Measurements from ENCODE around the gene RAD51D. TPM values are rescaled to one million over a fixed set of nuclear protein-coding genes. Genes with fewer than 3 reads are reported as not detected.

RAD51D gene
- total and polyA plus RNA-seq, 2 donors (not counting 3 experiments of a cell fraction or from before 2014, with no cell fraction given) = 15.5 to 27.9 TPM

DNA sequence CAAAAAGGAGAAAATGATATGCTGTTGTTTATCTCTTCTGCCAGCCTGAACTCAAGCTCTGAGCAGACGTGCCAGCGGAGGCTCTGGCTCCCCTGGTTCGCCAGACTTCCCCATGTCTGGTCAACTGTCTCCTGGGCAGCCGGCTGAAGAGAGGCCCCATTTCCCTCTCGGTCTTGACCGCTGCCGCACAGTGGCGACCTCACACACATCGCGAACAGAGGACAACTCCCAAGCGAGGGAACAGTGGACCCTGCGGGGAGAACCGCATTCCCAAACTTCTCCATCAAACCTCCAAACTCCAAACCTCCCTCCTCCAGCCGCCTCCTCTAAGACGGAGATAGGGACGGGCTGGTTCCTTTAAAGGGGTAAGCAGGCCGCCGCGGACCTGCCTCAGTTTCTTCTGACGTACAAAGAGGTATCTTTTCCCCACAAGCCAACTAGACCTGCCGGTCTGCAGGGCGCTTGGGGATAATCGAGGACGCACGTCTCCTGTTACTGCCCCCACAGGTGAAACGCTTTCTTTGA is 31.2 kb downstream of the RAD51D start:
- Histone ChIP-seq H3K9ac (replicated peaks; ENCODE audit: extremely low read depth, insufficient read depth, low read length) (peak overlapping the region; percentile 78), H3K9me1 (replicated peaks; ENCODE audit: control insufficient read depth, extremely low read depth, insufficient read depth, low read length) (no peaks in the 10 kb centered on the region), H3K27me3 (ENCODE audit: control insufficient read depth in 2 of 2, insufficient read depth in 2 of 2, low read length in 2 of 2) (no peaks in the 10 kb centered on the region), H3K27ac (ENCODE audit: insufficient read depth, low read depth, low read length) (peak overlapping the region; percentile 69), H4K20me1 (replicated peaks; ENCODE audit: control insufficient read depth, extremely low read depth, insufficient read depth, low read length) (no peaks in the 10 kb centered on the region), H3K4me1 (ENCODE audit: control insufficient read depth, extremely low read depth, insufficient read depth, low read length) (peaks cover 22% of the 10 kb centered on the region), H2AFZ (ENCODE audit: low read depth, low read length) (peak overlapping the region; percentile 65), H3K9me3 (replicated peaks; ENCODE audit: control insufficient read depth, insufficient read depth, low read length) (no peaks in the 10 kb centered on the region), H3K79me2 (ENCODE audit: control insufficient read depth, insufficient read depth, low read length) (peaks cover 40% of the 10 kb centered on the region), H3K36me3 (ENCODE audit: control insufficient read depth in 2 of 2, extremely low read depth in 1 of 2, insufficient read depth in 2 of 2, low read length in 2 of 2) (no peaks in the 10 kb centered on the region), H3K4me3 (replicated peaks in 1 of 3; ENCODE audit: insufficient read depth in 1 of 3, low read depth in 1 of 3, low read length in 3 of 3) (peak overlapping the region; percentile 65 to 81 (median 71)), H3K4me2 (ENCODE audit: insufficient read depth, low read length) (peak overlapping the region; percentile 82)
- DNase-seq (ENCODE audit: low read depth, low spot score) = peak; percentile 72
- ChIA-PET CTCF (interaction anchor here (0.7 to 1.6 kb wide), 4 partner anchors 24 to 89 kb away, joined by 3 to 6 read pairs (median 4); partner anchors contain the start of gene RFFL), POLR2A (interaction anchor here (0.6 kb wide), 1 partner anchor 694 kb away, joined by 4 read pairs; no protein-coding TSS in a partner anchor)
- intact Hi-C loops (cut with micrococcal nuclease) (no loop called here), dilution Hi-C loops (cut with MboI; ENCODE audit: extremely low pct_ligation_motif_present, low sequenced_read_pairs) (no loop called here)
- FAIRE-seq = peak; percentile 81
- TF ChIP-seq POLR2AphosphoS5 (IDR thresholded peaks at IDR 0.05; ENCODE audit: insufficient read depth, low read depth, low read length) = no peak
- TF ChIP-seq, protein P1, sequence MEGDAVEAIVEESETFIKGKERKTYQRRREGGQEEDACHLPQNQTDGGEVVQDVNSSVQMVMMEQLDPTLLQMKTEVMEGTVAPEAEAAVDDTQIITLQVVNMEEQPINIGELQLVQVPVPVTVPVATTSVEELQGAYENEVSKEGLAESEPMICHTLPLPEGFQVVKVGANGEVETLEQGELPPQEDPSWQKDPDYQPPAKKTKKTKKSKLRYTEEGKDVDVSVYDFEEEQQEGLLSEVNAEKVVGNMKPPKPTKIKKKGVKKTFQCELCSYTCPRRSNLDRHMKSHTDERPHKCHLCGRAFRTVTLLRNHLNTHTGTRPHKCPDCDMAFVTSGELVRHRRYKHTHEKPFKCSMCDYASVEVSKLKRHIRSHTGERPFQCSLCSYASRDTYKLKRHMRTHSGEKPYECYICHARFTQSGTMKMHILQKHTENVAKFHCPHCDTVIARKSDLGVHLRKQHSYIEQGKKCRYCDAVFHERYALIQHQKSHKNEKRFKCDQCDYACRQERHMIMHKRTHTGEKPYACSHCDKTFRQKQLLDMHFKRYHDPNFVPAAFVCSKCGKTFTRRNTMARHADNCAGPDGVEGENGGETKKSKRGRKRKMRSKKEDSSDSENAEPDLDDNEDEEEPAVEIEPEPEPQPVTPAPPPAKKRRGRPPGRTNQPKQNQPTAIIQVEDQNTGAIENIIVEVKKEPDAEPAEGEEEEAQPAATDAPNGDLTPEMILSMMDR (IDR thresholded peaks at IDR 0.05; ENCODE audit: extremely low read depth in 1 of 2, insufficient read depth in 1 of 2, low read depth in 1 of 2, low read length in 2 of 2) = peak in 1 of 2 donors; percentile 8
- BruUV-seq (replicated peaks) = no TSS peak

DNA sequence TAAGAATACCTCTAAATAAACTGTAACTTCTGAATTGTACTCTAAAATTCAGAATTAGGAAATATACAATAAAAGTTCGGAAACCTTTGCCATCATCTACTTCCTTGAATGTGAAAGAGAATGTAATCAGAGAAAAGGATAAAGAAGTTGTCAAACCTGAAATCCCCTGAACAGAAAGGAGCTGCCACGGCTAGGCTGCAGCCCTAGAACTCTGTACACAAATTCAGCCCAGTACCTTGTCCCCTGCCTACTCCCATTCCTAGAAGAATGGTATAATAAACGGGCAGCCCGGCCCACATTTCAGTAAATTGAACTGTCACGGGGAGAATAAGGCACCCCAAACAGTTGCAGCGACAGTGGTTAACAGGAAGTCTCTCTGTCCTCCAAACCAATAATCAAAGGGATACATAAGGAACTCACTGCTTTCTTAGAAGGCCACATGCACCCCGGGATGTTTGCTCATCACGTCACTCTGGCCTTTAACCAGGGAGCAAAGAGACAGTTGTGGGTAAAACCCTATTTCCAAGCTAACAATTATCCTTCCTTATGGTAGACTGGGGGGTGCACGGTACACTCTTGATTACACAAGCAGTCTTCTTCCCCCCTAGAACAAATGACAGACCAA is 31.8 kb downstream of the RAD51D start:
- peak; percentile 24 for FAIRE-seq
- Histone ChIP-seq H3K27me3 (ENCODE audit: control insufficient read depth in 2 of 2, insufficient read depth in 2 of 2, low read length in 2 of 2) (no peaks in the 10 kb centered on the region), H4K20me1 (replicated peaks; ENCODE audit: control insufficient read depth, extremely low read depth, insufficient read depth, low read length) (no peaks in the 10 kb centered on the region), H3K9ac (replicated peaks; ENCODE audit: extremely low read depth, insufficient read depth, low read length) (peak overlapping the region; percentile 78), H3K4me3 (replicated peaks in 1 of 3; ENCODE audit: insufficient read depth in 1 of 3, low read depth in 1 of 3, low read length in 3 of 3) (peak overlapping the region; percentile 65 to 81 (median 71)), H3K36me3 (ENCODE audit: control insufficient read depth in 2 of 2, extremely low read depth in 1 of 2, insufficient read depth in 2 of 2, low read length in 2 of 2) (no peaks in the 10 kb centered on the region), H3K4me2 (ENCODE audit: insufficient read depth, low read length) (peak overlapping the region; percentile 82), H3K9me1 (replicated peaks; ENCODE audit: control insufficient read depth, extremely low read depth, insufficient read depth, low read length) (no peaks in the 10 kb centered on the region), H3K79me2 (ENCODE audit: control insufficient read depth, insufficient read depth, low read length) (peaks cover 40% of the 10 kb centered on the region), H2AFZ (ENCODE audit: low read depth, low read length) (peak overlapping the region; percentile 1), H3K4me1 (ENCODE audit: control insufficient read depth, extremely low read depth, insufficient read depth, low read length) (peaks cover 26% of the 10 kb centered on the region), H3K27ac (ENCODE audit: insufficient read depth, low read depth, low read length) (peak overlapping the region; percentile 69), H3K9me3 (replicated peaks; ENCODE audit: control insufficient read depth, insufficient read depth, low read length) (no peaks in the 10 kb centered on the region)
- dilution Hi-C loops (cut with MboI; ENCODE audit: extremely low pct_ligation_motif_present, low sequenced_read_pairs) = no loop called here
- DNase-seq (ENCODE audit: low read depth, low spot score) = no peak
- CTCF ChIA-PET = interaction anchor here (0.7 to 1.6 kb wide), 4 partner anchors 24 to 88 kb away, joined by 3 to 6 read pairs (median 4); partner anchors contain the start of gene RFFL
- POLR2A ChIA-PET = interaction anchor here (0.6 kb wide), 1 partner anchor 695 kb away, joined by 4 read pairs; no protein-coding TSS in a partner anchor
- intact Hi-C loops (cut with micrococcal nuclease) = no loop called here
- TSS peak; percentile 13 for BruUV-seq (replicated peaks)
- TF ChIP-seq POLR2A (IDR thresholded peaks at IDR 0.05; ENCODE audit: low read depth, low read length) (no peak), FOS (IDR thresholded peaks at IDR 0.05; ENCODE audit: borderline replicate concordance, insufficient read depth, low read length) (no peak), JUN (IDR thresholded peaks at IDR 0.05; ENCODE audit: borderline replicate concordance, insufficient read depth, insufficient read length, low read depth) (no peak), EZH2 (IDR thresholded peaks at IDR 0.05; ENCODE audit: borderline replicate concordance, low read depth, low read length, severe bottlenecking) (no peak), GATA2 (IDR thresholded peaks at IDR 0.05; ENCODE audit: insufficient read depth, insufficient read length, low read depth, low read length) (no peak), POLR2AphosphoS5 (IDR thresholded peaks at IDR 0.05; ENCODE audit: insufficient read depth, low read depth, low read length) (no peak), MYC (IDR thresholded peaks at IDR 0.05; ENCODE audit: low read depth, low read length) (no peak)
- TF ChIP-seq, protein P1 (IDR thresholded peaks at IDR 0.05; ENCODE audit: extremely low read depth in 1 of 2, insufficient read depth in 1 of 2, low read depth in 1 of 2, low read length in 2 of 2) = no peak
- TF ChIP-seq, protein P2, sequence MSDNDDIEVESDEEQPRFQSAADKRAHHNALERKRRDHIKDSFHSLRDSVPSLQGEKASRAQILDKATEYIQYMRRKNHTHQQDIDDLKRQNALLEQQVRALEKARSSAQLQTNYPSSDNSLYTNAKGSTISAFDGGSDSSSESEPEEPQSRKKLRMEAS (IDR thresholded peaks at IDR 0.05; ENCODE audit: insufficient read depth, insufficient read length) = no peak

All from endothelial cell of umbilical vein (primary cell).